Subcutaneous adipose tissue (tissue), 4 donors: ENCODE results near the gene WDR20. TPM values are rescaled to one million over a fixed set of nuclear protein-coding genes. Genes with fewer than 3 reads are reported as not detected.

Experiments used
- total RNA-seq, 4 donors: library from RNA; depleted of rRNA; stranded (reverse); fragments of >200 nt; gene quantifications; one replicate each; pipeline ENCODE4 v1.1.0, GENCODE V29; 2016
- TF ChIP-seq, protein P1 (sequence below): fragments of 450-650 bp; IDR thresholded peaks from one replicate; pipeline ENCODE4 v1.5.1; 2016; ENCODE audit warnings: low read depth, mild to moderate bottlenecking, control low read depth, antibody characterized with exemption, moderate library complexity

The WDR20 gene
- total RNA-seq, 4 donors from 2014 or later = 21.2 to 29.3 (median 26.5) TPM

GRCh38 chr14:102096569-102097188 is 43.0 kb upstream of the WDR20 start:
- TF ChIP-seq, protein P1, sequence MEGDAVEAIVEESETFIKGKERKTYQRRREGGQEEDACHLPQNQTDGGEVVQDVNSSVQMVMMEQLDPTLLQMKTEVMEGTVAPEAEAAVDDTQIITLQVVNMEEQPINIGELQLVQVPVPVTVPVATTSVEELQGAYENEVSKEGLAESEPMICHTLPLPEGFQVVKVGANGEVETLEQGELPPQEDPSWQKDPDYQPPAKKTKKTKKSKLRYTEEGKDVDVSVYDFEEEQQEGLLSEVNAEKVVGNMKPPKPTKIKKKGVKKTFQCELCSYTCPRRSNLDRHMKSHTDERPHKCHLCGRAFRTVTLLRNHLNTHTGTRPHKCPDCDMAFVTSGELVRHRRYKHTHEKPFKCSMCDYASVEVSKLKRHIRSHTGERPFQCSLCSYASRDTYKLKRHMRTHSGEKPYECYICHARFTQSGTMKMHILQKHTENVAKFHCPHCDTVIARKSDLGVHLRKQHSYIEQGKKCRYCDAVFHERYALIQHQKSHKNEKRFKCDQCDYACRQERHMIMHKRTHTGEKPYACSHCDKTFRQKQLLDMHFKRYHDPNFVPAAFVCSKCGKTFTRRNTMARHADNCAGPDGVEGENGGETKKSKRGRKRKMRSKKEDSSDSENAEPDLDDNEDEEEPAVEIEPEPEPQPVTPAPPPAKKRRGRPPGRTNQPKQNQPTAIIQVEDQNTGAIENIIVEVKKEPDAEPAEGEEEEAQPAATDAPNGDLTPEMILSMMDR = no peak

DNA sequence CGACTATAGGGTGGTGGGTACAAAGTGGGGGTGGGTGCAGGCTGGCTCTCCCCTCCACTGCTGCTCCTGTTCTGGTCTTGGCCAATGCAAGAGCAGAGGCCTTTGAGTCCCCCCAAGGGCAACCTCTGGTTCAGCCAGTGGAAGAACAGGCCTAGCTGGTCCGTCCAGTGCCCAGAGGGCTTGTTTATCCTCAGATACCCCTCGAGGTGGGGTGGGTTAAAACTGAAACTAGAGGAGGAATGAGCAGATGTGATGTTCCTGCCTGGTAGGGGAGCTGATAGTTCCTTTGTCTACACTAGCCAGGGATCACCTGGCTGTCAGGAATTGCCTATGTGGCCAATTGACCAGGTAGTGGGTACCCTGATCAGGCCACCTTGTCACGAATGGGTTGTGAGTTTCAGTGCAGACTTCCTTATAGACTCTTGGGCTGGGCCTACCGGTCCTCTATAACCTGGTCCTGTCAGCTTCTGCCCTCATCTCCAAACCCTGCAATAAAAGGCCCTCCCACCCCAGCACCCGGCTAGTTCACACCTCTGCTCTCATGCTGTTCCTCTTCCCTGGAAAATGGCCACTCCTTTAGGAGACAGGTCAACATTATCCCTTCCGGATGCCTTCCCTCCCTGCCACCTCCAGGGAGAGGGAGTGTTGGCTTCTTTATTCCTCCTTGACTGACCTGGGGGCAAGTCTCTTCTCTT is 42.1 kb upstream of the WDR20 start:
- TF ChIP-seq, protein P1 = no peak

GRCh38 chr14:102103062-102103695 is 36.5 kb upstream of the WDR20 start:
- TF ChIP-seq, protein P1 = no peak

DNA sequence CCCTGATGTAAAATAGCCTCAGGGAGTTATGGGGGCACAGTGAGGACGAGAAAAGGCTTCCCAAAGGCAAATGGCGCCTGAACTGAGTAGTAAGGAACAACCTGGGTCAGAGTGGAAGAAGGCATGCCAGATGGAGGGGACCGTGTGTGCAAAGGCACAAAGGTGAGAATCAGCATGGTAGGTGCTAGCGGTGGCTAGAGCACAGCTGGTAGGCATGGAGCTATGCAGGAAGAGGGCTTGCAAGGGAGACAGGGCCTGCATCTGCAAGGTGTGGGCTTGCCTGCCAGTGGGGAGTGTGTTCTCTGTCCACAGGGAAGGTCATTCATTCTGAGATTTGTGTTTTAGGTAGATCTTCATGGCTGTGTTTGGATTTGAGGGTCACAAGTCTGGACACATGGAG is 34.3 kb upstream of the WDR20 start:
- TF ChIP-seq, protein P1 = no peak

- TF ChIP-seq, protein P1 = no peak
Measured at GRCh38 chr14:102111101-102111500, 28.6 kb upstream of the WDR20 start.

DNA sequence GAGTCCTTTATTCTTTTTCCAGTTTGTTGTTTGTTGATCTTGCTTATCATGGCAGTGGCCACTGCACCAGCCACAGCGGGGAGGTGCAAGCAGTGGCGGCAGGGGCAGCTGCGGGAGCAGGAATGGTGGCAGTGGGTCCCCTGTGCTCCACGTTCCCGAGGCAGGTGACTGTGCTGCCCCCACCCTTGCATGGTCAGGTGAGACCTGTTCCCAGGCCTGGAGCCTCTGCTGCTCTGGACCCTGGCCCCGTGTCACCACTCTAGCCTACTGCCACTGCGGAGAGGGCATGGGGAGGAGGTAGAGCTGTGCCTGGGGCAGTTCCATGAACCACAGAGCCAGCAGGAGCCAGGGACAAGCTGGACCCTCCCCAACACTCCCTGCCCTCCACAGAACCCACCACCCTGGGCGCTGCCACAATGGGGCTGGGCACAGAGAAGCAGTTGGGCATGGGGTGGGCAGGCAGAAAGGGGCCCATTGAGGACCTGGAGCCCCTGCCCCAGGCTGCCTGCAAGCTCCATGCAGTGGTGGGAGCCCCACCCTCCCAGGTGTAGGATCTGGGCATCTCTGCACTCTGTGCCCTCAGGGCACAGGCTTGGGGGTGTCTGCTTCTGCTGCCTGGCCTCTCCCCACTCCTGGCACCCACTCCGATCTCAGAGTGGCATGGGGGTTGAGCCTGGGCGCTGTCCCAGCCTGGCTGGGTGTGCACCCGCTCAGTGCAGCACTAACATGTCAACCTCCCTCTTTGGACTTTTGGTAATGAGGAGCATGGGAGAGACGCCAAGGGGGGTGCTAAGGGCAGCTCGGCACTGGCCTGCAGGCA is 23.1 kb upstream of the WDR20 start:
- TF ChIP-seq, protein P1 = no peak
